NCI-H2171 (cell line): ENCODE data around the gene DAP.
A peak's percentile ranks its signal among the peaks of the same experiment; 100 is the strongest.

Experiments used
- DNase-seq: peaks from one replicate; lab custom pipeline; 2025; lab: John Stamatoyannopoulos, UW

DAP gene

GRCh38 chr5:10690460-10691440 is 70.3 kb downstream of the DAP start:
- DNase-seq: no peak

GRCh38 chr5:10689391-10690081 is 71.5 kb downstream of the DAP start:
- peak; percentile 40 for DNase-seq

DNA sequence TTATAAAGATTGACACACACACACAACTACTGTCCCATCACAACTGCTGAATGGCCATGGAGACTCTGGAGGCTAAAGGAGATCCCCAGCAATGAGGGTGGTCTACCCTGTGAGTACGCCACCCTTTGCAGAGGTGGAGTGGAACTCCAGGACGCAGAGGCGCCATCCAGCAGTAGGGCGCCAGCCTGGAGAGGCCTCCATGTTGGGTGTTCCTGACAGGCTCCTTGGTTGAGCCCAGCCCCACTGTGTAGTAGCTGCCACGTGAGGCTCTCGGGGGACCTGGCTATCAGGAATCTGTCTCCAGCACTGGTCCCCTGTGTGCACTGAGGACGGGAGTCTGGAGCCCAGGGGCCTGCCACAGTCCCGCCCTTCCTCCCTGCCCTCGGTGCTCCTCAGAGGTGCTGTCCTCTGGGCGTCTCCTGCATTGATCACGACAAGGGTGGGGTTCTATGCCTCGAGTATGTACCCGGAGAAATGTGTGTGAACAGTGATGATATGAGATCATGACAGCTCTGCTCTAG is 72.3 kb downstream of the DAP start:
- DNase-seq: no peak

GRCh38 chr5:10686890-10687289 is 74.1 kb downstream of the DAP start:
- DNase-seq: no peak

GRCh38 chr5:10685115-10685521 is 75.9 kb downstream of the DAP start:
- DNase-seq: no peak

GRCh38 chr5:10684303-10685086 is 76.5 kb downstream of the DAP start:
- DNase-seq: peak; percentile 7

- DNase-seq: no peak
Measured at GRCh38 chr5:10682801-10683525, 78.1 kb downstream of the DAP start.

GRCh38 chr5:10681731-10682679 is 79.0 kb downstream of the DAP start:
- DNase-seq: no peak

- DNase-seq: no peak
Measured at GRCh38 chr5:10680876-10681481, 80.1 kb downstream of the DAP start.

DNA sequence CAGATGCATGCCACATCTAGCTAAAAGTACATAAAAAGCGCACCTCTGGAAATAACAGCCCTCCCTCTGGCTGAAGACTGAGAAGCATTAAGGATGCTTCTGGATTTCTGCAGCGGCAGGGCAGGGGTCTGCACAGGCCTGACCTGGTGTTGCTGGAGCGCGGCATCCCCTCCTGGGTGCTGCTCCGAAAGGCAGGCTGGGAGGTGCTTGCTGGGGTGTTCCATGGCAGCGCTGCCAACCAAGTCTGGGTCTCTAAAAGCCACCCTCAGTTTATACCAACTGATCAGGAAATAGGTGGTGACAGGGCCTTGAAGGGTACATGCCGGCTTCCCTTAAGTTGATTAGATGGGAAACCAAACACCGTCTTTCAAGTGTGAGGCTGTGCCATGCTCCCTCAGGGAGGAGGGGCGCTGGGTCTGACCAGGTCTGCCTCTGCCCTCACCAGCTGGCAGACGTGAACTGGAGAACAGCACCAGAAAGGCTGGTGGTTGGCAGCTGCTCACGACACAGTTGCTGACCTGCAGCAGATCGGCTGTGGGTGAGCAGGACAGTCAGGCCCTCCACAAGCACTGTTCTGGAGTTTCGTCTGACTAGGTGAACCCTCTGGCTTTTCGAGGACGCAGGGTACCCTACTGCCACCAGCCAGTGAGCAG is 81.6 kb downstream of the DAP start:
- no peak for DNase-seq

DNA sequence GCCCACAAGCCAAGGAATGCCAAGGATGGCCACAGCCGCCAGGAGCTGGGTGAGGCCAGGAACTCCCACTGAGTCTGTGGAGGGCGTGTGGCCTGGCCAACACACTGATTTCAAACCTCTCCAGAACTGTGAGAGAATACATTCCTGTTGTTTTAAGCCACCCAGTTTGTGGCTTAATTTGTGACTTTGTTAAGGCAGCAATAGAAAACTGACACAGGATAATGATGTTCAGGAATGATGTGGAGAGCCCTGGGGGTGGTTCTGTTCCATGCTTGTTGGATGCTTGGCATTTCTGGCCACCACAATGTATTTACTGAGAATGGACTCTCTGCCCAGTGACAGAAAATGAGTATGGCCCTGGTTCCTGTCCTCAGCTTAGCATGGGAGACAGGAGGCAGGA is 82.8 kb downstream of the DAP start:
- no peak for DNase-seq

GRCh38 chr5:10677533-10677932 is 83.5 kb downstream of the DAP start:
- no peak for DNase-seq

DNA sequence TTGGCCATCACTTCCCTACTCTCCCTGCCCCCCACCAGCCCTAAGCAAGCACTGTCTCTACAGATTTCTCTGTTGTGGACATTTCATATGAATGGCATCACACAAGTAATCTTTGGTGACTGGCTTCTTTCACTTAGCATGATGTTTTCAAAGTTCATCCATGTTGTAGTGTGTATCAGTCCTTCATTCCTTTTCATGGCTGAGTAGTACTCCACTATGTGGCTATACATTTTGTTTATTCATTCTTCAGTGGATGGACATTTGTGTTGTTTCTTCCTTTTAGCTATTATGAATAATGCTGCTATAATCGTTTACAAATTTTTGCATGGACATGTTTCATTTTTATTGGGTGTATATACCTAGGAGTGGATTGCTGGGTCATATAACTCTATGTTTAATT is 84.1 kb downstream of the DAP start:
- no peak for DNase-seq

- DNase-seq: peak; percentile 79
Measured at GRCh38 chr5:10676224-10676623, 84.8 kb downstream of the DAP start.

DNA sequence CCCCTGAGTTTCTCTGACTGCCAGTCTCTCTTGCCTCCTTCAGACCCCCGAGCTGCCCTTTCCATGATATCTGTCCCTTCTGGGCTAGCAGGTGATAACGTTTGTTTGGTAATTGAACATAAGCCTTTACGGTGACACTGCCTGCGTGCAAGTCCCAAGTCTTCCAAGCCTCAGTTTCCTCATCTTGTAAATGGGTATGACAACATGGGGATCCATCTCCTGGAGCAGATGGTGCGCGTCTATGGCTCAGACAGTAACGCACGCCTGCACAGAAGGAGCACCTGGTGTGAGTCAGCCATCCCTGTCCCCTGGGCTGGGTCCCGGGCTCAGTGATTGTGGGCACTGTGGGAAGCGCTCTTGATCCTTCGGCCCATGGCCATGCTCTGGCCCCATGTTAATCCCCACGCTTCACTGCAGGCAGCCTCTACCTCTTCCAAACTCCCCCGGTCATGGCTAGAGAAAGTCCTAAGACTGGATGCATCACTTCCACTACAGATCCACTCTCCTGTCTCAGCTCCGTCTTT is 85.8 kb downstream of the DAP start:
- no peak for DNase-seq

DNA sequence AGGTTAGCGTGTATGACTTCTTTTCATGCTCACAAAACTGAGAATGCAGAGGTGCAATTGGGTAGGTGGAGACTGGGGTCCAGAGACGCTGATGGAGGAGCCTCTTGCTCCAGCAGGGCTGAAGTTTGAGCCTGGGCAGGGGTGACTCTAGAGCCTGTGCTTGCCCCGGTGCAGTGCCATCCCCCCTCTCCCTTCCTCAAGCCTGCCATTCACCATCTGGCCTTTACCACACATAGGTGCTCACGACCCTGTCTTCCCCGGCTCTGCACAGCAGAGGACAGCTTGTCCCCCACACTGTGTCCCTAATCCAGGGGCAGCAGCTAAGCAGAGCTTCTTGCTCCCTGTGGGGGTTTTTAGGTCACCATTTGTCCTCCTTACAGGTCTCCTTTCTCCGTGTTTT is 86.5 kb downstream of the DAP start:
- no peak for DNase-seq

DNA sequence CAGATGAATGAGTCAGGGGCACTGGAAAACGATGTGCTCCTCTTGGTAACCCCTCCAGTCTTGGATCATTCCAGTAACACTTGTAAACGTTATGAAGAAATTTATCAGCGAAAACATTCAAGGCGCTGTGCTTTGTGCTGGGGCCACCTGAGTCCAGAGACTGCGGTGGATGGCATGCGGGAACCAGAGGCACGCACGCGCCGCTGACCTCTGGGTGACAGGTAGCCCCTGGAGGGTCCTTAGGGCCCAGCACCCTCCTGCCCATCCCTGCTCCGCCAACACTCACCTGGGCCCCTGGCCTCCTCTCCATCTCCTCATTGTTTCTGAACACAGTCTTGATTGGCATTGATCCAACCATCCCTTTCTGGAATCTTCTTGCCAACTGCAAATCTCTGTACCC is 86.9 kb downstream of the DAP start:
- no peak for DNase-seq

DNA sequence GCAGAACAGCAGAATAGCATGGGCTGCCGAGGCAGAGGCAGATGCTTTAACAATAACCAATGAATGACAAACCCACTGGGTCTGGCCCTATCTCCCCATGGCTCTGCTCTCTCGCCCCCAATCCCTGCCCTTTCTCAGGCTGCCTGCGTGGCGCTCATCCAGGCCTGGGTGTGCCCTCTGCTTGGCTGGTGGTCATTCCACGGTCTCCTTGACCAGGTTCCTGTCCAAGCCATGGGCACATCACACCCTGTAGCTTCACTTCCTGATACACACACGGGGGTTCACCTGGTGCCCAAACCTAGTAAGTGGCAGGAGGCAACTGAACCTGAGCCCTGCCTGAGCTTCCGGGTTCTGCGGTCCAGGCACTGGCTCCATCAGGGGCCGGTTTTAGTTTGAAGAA is 87.6 kb downstream of the DAP start:
- no peak for DNase-seq

- DNase-seq: no peak
Measured at GRCh38 chr5:10673017-10673389, 88.0 kb downstream of the DAP start.
